Stimulated activated CD4-positive, alpha-beta T cell treated with anti-CD3 and anti-CD28 coated beads, TNF-alpha, amount 100 ng/mL, for 48 hours (primary cell): ENCODE measurements around the gene SETD9.

Experiments
- DNase-seq, 3 donors: peaks; one replicate each; pipeline ENCODE4 v3.0.0-alpha.2; 2020; ENCODE audit warnings: low read depth in 3 of 3

SETD9 gene

DNA sequence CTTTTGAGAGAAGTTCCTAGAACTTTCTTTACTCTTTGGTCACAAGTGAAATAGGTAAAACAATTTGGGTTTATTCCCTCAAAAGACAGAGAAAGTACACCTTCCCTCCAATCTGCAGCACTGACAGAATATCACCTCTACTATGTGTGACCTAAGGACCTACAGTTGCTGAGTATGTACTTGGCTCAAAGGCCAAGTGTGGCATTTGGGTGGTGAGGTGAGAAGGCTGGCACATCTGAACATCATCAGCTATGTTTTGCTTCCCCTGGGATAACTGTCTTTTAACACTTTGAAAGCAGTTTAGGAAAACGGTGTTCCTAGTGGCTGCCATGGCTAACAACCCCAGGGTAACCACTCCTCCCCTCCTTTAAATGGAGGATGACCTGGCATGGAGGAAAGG lies 24.9 kb downstream of the SETD9 start:
- DNase-seq: no peak

DNA sequence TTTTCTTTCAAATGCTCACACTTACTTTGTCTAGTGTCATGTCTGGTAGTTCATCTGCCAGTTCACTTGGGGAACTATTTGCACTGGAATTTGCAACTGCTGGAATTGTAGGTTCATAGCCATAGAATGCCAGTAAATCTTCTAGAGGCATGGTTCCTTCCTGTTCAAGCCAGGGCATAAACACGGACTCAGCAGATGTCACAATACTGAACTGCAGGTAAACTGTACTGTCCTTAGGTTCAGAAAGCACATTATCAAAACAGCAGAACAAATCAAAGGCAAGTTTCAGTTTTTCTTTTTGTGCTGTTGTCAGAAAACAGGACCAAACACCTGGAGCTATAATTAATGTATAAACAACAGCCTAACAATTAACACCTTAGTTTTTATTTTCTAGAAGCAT lies 29.5 kb downstream of the SETD9 start:
- DNase-seq: no peak

DNA sequence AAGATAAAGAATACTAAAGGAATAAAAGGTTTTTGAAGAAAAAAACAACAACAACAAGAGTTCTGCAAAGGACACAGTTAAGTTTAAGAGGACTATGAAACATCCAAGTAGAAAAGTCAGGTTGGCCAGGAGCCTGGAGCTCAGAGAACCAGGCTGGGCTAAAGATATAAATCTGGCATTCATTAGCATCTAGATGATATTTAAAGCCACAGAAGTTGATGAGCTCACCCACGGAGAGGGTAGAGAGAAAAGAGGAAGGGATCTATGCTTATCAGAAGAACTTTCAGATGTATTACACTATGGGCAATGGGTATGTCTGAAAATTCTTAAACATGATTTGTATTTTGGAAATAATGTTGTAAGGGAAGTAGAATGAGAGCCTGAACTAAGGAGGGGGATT lies 32.6 kb downstream of the SETD9 start:
- no peak for DNase-seq

DNA sequence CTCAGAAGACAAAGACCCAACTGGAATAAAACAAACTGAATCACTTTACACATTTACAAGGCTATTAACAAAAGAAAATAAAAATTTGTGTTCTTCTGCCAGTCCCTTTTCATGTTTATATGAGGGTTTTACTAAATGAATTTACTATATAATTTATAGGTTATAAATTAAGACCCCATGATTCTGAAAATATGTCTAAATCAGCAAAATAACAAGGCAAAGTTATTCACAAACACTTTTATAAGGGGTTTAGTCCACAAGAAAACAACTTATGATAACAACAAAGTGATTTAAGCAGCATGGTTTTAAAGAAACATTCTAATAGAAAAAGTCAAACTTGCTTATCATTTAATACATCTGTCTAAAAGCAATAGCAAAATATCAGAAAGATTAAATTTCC lies 37.7 kb downstream of the SETD9 start:
- DNase-seq: no peak

DNA sequence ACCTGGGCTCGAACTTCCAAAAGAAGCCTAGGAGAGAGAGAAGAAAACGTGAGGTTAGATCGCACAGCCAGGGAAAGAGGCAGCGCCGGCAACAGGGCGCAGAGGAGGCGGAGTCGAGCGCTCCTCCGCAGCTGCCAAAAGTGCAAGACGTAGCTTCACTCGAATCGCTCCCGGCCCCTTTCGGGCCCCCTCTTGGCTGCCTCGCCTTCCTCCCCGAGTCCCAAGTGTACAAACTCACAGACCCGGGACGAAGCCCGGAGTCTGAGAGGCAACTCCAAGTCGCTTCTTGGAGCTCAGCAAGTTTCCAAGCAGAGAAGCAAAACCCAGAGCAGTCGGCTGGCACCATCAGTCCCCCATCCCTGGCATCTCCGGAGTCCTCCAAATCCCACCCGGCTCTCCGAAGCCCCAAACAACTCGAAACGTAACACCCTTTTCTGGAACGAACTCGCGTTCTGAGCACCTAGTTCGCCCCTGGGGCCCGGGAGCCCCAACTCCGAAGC lies 41.3 kb downstream of the SETD9 start:
- peak in 2 of 3 donors; percentile 26 to 32 for DNase-seq

DNA sequence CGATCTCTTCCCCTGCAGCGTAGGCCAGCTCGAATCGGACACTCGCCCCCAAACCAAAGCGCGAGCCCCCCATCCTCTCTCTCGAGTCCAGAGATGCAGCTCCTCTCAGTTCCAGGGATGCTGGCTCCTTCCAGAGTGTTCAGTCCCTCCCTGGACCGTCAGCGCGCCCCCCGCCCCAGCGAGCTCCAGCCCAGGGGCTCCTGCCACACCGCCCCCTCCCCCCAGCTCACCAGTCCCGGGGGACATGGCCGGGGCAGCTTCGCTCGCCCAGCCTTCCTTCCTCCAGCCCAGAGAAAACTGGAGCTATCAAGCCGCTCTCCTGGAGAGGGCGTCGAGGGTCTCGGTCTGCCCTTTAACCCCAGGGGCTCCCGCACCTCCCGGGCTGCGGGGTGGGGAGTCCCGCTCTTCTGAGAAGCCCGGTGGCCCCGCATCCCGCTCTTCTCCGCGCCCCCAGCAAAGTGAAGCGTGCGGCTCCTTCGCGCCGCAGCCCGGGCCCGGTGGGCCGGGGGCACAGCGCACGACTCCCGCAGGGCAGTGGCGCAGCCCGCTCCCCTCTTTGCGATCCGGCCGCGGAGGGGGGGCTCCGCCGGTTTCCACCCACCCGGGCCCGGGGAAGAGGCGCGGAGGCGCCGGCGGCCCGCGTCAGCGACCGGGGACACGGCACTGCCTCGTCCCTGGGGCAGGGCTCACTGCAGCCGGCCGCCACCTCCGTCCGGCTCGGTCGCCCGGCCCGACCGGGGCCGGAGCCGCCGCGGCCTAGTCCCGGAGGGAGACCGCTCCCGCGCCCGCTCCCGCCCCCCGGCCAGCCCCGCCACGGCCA lies 41.9 kb downstream of the SETD9 start:
- DNase-seq: peak in 1 of 3 donors; percentile 27

DNA sequence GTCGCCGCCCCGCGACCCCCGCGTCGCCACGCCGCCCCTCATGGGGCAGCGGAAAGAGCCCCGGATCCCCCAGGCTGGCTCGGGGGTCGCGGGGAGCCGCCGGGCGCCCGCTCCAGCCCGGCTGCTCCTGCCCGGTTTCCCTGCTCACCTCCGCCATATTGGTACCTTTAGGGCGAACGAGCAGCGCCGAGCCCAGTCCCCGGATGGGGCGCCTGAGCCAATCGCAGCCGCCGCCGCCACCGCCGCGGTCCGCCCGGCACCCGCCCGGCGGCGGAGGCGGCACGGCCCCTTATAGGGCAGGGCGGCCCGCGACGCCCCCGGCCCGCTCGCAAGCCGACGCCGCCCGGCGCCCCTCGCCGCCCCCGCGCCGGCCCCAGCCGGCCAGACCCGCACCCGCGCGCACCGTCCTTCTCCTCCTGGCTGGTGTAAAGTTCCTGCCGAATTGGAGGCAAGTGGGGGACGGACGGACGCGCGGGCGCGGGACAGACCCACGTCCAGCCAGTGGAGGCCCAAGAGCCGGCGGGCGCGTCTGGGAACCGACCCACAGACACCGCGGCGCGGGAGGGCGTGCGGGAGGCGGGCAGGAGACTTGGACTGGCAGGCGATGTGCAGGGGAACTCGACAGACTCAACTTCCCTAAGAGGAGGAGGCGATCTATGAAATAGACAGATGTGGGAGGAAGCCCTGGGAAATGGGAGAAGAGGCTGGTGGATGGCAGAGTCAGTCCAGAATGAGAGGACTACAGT lies 42.7 kb downstream of the SETD9 start, which contains the start of gene MIER3:
Gene MIER3 (minus strand): TSS at position 178 of the 746 bp plus-strand sequence. CDS start 21 bp downstream, at position 157.
- DNase-seq: peak; percentile 63 to 73 (median 65)

DNA sequence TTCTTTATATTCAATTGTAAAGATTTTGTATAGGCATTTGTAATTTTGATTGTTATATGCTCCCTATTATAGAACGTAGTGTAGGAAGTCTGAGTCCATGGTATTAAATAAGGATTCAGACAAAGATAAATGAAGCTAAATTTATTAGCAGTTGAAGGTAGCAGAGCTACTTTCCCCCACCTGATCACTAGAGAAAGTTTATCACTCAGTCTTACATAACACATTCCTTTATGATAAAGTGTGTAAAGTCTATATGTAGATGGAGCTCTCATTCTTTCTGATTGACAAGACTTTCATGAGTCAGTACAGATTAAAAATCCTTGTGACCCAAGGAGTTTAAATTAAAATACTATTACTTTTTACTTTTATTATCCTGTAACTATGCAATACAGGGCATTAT lies 44.9 kb downstream of the SETD9 start:
- no peak for DNase-seq

DNA sequence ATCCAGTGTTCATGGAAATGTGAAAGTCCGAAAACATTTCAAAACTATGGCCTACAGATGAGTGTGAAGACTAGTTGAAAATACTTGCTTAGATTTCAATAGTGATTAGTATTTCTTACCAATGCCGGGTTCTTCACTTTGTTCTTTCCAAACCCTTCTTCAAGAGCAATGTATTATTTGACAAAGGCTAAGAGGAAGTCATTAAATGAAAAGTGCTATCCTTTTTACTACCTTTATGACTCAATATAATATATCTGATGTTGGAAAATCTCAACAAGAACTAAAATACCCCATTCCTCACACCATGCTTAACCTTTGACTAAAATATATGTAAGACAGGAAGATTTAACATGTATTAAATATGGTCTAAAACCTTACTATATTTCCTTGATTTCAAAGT lies 49.2 kb downstream of the SETD9 start:
- no peak for DNase-seq

DNA sequence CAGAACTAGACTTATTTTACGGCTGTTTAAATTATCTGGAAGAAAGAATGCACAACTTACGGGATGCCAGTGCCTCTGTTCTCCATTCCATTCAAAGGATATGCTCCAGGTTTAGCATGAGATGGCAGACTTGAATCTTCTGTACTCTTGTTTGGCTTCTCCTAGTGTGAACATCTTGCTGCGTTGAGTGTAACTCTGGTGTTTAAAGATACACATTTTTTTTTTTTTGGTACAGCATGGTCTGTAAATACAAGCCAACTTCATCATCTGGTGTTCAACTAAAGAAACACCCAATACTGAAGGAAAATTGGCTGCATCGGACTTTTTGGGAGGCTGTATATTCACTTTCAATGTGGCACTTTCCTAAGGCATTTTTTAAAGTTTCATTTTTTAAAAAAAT lies 49.9 kb downstream of the SETD9 start:
- no peak for DNase-seq

DNA sequence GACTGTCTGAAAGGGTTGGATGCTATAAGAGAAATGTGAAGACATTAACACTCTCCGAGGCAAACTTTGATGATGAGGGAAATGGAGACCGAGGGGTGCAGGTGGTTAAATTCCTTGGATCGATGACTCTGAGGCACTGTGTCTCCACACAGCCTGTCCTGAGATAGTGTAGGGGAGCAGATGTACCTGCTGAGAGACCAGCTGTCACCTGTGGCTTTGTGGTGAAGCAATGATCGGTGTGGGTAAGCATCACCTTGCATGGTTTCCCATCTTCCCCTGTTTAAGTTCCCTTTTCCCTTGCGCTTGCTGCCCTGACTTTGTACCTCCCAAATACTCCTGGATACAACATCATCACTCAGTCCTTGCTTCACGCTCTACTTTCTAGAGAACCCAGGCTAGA lies 52.4 kb downstream of the SETD9 start:
- DNase-seq: no peak

DNA sequence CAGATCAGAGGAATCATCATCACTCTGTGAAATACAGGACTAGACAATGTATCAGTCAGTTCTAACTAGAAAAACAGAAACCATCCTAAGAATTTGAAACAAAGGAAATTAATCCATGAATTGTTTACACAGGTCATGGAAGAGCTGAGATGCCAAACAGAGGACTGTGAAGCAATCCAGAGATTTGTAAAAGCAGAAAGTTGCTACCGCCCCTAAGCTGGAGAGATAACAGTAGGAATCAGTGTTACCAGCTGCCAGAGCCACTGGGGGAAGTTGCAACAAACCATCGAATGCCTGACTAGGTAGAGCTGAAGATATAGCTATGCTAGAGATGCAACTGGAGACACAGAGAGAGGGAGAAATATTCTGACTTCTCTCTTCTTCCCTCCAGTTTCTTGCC lies 52.9 kb downstream of the SETD9 start:
- no peak for DNase-seq

DNA sequence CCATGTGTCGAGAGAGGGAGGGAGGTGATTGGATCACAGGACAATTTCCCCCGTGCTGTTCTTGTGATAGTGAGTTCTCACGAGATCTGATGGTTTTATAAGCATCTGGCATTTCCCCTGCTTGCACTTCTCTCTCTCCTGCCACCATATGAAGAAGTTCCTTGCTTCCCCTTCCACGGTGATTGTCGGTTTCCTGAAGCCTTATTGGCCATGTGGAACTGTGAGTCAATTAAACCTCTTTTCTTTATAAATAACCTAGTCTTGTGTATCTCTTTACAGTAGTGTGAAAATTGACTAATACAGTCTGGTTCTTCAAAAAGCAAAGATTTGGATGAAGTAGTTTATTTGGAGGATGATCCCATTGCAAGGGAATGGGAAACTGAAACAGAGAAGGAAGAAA lies 53.9 kb downstream of the SETD9 start:
- no peak for DNase-seq

DNA sequence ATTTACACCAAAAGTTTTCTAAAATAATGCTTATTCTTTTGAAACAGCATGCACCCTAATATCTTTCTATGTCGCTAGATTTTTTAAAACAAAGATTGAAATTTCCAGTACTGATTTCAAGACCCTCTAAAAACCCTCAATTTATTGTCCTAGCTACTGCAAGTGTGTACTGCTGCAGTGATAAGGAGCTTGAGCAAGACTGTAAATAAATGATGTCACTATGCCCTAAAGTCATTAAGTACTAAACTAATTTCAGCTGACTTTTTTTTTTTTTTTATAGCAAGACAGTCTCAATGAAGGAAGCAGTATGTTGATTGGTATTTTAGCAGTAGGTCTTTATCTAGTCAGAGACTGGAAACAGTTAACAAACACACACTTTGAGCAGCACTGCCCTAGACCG lies 54.8 kb downstream of the SETD9 start:
- no peak for DNase-seq
